Measurements from ENCODE around the gene ARID1B.
A peak's percentile ranks its signal among the peaks of the same experiment; 100 is the strongest.

The ARID1B gene

DNA sequence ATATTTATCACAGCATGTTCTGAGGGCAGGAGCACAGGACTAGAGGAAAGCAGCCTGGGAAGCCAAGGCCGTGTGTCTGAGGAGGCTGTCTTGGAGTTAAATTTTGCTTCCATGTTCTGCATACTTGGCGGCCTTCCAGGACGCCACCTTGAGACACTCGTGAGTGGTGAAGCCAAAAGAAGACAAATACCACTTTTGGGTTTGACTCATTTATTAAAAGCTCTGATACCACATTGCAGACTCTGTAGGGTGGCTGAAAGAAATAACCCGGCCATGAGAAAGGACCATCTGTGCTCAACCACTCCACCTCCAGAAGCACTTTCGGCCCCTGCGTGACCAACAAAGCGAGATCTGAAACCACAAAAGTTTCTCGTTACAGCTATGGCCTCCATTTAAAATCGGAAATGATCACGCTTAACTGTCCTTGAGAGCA lies 426.1 kb downstream of the ARID1B start:
- no peak for DNase-seq

DNA sequence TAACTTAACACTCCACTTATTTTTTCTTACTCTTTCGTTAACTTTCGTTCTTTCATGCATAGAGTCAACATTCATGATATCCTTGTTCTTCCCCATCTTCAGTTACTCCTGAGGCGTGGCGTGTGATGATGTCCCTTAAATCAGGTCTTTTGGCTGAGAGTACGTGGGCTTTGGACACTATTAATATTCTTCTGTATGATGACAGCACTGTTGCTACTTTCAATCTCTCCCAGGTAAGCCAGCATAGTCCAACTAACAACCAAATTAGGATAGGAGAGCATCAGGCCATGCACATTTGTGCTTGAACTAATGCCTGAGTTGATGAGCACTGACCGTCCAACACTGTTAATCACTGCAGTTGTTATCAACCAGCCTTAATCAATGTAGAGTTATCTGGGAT lies 426.6 kb downstream of the ARID1B start:
- no peak for DNase-seq

- DNase-seq, result no peak
Observed at GRCh38 chr6:157205473-157206358, 428.5 kb downstream of the ARID1B start.

- no peak for DNase-seq
Observed at GRCh38 chr6:157206359-157206815, 429.2 kb downstream of the ARID1B start.

- DNase-seq, result no peak
Observed at GRCh38 chr6:157207521-157208076, 430.4 kb downstream of the ARID1B start.

DNA sequence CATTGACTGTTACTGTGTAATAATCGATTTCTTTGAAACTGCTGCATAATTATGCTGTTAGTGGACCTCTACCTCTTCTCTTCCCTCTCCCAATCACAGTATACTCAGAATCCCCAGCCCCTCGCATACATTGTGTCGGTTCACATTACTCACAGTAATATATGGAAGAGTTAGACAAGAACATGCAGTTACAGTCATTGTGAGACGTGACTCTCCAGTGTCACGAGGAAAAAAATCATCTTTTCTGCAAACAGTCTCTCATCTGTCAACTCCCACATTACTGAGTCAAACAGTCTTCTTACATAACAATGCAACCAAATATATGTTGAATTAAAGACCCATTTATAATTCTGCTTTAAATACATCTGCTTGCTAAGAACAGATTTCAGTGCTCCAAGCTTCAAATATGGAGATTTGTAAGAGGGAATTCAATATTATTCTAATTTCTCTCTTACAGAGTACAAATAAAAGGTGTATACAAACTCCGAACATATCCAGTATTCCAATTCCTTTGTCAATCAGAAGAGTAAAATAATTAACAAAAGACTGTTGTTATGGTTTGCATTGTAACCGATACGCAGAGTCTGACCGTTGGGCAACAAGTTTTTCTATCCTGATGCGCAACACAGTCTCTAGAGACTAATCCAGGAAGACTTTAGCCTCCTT lies 432.8 kb downstream of the ARID1B start:
- no peak for DNase-seq

- no peak for DNase-seq
Observed at GRCh38 chr6:157210954-157211353, 433.8 kb downstream of the ARID1B start.

GRCh38 chr6:157211603-157212455 lies 434.7 kb downstream of the ARID1B start:
- DNase-seq, result no peak

DNA sequence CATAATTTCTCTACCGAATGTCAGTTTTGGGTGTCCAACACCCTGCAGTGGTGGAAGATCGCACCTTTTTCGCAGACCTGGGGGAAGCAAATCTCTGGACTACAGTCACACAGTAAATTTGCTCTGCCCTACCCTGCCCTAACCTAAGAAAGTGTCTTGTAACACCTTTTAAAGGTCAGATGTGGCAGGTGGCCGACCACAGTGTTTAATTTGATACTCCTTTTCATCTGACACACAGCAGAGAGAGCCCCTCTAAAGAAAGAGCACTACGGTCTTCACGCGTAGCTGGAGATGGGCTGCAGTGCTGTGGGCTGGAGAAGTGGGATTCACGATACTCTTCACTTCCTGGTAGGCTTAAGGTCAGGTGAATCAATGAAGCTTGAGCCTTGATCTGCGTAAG lies 436.2 kb downstream of the ARID1B start:
- no peak for DNase-seq

- DNase-seq, result no peak
Observed at GRCh38 chr6:157213907-157214565, 436.9 kb downstream of the ARID1B start.

- DNase-seq, result no peak
Observed at GRCh38 chr6:157215717-157216116, 438.5 kb downstream of the ARID1B start.

DNA sequence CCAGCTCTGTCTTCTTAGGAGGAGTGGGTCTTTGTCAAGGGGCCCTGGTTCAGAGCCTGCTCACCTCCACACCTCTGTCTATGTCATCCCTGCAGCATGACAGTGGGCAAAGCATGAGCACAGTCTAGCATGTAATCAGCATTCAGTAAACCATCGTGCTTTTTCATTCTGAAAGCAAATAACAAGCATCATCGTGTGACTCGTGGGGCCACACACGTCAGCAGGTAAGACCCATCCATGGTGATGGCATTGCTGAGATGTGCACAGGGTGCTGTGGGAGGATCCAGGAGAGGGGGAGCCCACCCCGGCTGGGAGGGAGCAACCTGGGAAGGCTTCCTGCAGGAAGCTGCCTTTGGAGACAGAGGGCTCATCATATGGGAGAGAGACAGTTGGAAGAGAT lies 439.4 kb downstream of the ARID1B start:
- no peak for DNase-seq

DNA sequence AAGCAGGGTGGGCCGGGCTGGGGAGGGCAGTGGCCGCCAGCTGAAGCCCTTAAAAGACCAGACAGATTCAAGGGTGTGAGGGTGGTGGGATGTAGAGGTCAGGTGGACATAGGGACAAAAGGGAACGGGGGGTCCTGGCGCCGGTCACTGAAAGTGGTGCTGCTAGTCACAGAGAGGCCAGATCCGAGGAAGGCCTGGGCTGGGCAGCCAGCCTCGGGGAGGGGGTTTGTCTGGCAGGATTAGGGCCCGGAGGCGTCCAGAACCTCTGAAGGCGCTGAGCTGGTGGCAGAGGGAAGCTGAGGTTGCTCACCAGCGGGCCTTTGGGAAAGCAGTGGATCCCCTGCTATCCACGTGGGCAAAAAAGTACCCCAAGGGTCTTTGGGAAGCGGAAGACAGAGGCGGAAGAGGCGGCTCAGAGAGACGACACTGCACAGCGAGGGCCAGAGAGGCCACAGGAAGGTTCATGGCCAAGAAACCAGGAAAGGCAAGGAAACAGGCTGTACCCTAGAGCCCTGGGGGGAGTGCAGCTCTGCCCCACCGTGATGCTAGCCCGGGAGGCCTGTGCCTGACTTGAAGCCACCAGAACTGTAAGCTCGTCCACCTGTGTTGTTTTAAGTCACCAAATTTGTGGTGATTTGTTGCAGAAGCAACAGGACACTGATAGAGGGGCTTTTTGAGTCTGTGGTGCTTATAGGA lies 440.2 kb downstream of the ARID1B start:
- no peak for DNase-seq

DNA sequence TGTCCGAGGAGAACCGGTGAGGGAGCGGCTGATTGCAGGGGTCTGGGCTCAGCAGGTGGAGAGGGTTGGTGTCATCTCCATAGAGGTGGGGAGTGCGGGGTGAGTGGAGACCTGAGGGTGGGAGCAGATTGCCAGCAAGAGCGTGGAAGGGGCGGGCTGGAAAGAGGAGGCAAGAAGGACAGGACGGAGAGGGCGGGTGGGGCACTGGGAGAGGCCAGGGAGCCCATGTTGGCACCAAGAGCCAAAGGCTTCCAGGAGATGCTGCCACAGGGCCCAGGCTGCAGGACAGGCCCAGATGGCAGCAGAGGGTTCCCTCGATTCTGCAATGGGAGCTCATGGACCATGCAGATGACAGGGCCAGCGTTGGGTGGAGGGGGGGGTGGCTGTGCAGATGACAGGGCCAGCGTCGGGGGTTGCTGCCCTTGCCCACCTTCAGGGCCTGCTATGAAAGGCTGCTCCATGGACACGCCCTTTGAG lies 440.8 kb downstream of the ARID1B start:
- DNase-seq, result no peak

GRCh38 chr6:157218371-157219198 lies 441.4 kb downstream of the ARID1B start:
- no peak for DNase-seq

DNA sequence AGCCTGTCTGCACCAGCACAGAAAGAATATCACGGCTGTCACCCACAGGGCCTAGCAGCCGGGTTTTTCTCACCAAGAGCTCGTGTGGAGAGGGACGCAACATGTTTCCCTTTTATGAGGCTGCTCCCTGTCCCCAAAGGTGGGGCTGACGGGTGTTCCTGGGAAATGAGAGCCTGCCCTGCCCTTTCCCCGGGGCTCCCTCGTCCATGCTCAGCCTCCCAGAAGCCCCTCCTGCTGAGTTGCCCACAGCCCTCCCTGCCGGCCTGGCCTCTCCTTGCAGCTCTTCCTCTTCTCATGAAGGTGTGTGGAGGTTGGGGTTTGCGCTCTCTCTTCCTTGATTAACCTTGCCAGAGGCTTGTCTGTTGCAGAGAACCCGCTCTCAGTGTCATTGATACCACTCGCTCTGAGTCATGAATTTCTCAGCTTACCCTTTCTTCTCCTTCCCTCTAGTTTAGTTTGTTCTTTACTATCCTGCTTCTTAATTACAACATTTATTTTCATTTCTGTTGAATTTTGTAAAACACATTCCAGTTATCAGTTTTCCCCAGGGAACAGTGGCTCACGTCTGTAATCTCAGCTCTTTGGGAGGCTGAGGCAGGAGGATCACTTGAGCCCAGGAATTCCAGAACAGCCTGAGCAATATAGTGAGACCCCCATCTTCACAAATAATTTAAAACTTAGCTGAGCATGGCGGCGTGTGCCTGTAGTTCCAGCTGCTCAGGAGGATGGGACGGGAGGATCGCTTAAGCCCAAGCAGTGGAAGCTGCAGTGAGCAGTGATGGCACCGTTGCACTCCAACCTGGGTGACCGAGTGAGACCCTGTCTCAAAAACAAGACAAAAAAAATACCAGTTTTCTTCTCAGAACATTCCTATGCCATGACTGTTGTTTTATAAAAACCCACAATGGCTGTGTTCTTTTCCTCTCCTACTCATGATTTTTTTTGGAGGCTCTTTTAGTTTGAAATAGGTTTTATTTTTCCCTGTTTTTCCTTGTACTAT lies 442.3 kb downstream of the ARID1B start:
- DNase-seq, result no peak

DNA sequence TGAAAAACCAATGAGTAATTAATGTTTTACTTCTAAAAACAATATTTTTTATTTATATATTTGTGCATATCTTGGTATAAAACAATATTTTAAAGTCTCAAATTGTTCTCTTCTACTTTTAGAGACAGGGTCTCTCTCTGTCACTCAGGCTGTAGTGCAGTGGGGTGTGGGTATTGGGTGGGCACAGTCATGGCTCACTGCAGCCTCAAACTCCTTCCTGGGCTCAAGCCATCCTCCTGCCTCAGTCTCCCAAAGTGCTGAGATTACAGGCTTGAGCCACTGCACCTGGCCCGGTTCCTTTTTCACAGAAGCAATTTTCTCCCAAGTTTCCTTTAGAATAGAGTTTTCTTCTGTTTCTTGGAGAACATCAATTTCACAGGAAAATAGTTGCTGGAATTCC lies 443.3 kb downstream of the ARID1B start:
- DNase-seq, result no peak

GRCh38 chr6:157221049-157221816 lies 444.1 kb downstream of the ARID1B start:
- peak; percentile 82 for DNase-seq

- DNase-seq, result no peak
Observed at GRCh38 chr6:157221817-157222175, 444.6 kb downstream of the ARID1B start.

All from CD4-positive, alpha-beta T cell treated with Interleukin-4 for 1 hour (primary cell).